Peyer's patch (tissue), 4 donors: ENCODE data around the gene UTP11. TPM values are rescaled to one million over a fixed set of nuclear protein-coding genes. Genes with fewer than 3 reads are reported as not detected.

Experiments
- DNase-seq, 3 donors: peaks; one replicate each; pipeline ENCODE4 v3.0.0-alpha.2; 2017 to 2019
- H3K27ac ChIP-seq, 4 donors: fragments of 200-600 bp; sonication (generic); one replicate each; pipeline ENCODE4 v1.5.1; 2016 to 2019
- H3K27me3 ChIP-seq, 2 donors: fragments of 200-600 bp; sonication (generic); one replicate each; pipeline ENCODE4 v1.5.1; 2019
- H3K36me3 ChIP-seq, 3 donors: fragments of 200-600 bp; sonication (generic); one replicate each; pipeline ENCODE4 v1.5.1; 2016 to 2019
- H3K4me1 ChIP-seq, 4 donors: fragments of 200-600 bp; sonication (generic); one replicate each; pipeline ENCODE4 v1.5.1; 2016 to 2019
- H3K4me3 ChIP-seq, 4 donors: fragments of 200-600 bp; sonication (generic); 1 replicate in 3 of 4; 2 replicates in 1 of 4; pipeline ENCODE4 v1.5.1; 2016 to 2019; ENCODE audit warnings: mild to moderate bottlenecking in 1 of 4
- H3K9me3 ChIP-seq, 4 donors: fragments of 200-600 bp; sonication (generic); one replicate each; pipeline ENCODE4 v1.5.1; 2016 to 2019; ENCODE audit warnings: mild to moderate bottlenecking in 1 of 4
- POLR2A ChIP-seq, 2 donors: fragments of 450-650 bp; IDR thresholded peaks; one replicate each; pipeline ENCODE4 v1.5.1; 2017; ENCODE audit warnings: antibody characterized with exemption in 2 of 2, mild to moderate bottlenecking in 2 of 2, moderate library complexity in 2 of 2
- total RNA-seq, 4 donors: library from RNA; depleted of rRNA; stranded (reverse); fragments of >200 nt; gene quantifications; one replicate each; pipeline ENCODE4 v1.1.0, GENCODE V29; 2016
- TF ChIP-seq, protein P1 (sequence below), 6 experiments: fragments of 450-650 bp in 4 of 6; fragments of 200-600 bp in 2 of 6; sonication (generic) in 1 of 6; IDR thresholded peaks; one replicate each; pipeline ENCODE4 v1.5.1; 2017 to 2019; ENCODE audit warnings: antibody characterized with exemption in 6 of 6, mild to moderate bottlenecking in 3 of 6, moderate library complexity in 1 of 6

Gene UTP11
- total RNA-seq, 4 donors from 2014 or later = 8.9 to 23.1 (median 18.8) TPM

DNA sequence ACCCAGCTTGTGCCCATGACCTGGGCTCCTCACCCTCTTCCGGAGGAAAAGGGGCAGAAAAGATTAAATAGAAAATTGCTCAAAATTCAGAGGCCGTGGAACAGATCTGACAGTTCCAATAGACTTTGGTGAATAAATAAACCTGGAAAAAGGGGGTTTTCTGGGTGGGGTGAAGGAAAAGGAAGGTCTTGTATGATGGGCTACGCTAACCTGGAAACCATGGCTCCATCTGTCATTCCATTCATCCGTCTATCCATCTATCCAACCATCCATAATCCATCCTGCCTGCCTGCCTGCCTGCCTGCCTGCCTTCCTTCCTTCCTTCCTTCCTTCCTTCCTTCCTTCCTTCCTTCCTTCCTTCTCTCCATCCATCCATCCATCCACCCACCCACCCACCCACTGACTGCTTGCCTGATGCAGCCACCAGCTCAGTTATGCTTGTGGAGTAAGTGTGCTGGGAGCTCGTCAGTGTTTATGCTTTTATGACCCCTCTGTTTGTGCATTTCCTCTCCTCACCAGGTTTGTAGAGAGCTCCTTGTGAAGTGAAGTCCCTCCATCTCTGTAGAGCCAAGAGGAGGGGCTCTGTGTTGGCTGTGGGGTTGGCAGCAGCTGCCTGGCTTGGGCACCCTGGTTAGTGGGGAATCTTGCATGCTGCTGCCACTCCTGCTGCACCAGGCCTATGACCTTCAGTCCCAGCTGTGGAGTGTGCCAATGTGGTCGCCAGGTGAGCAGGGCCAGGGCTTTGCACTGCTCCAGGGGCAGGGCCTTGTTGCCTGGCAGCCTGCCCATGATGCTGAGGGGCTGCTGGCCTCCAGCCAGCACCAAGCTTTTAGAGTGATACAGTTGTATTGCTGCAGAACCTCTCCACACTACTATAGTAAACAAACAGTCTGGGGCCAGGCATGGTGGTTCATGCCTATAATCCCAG is 50.1 kb downstream of the UTP11 start:
- H3K36me3 ChIP-seq = no peaks in the 10 kb centered on the region
- no peak overlapping the region for H3K4me3 ChIP-seq
- no peaks in the 10 kb centered on the region for H3K27me3 ChIP-seq
- H3K4me1 ChIP-seq = no peaks in the 10 kb centered on the region
- no peaks in the 10 kb centered on the region for H3K9me3 ChIP-seq
- no peak for TF ChIP-seq POLR2A (IDR thresholded peaks at IDR 0.05)
- TF ChIP-seq, protein P1, sequence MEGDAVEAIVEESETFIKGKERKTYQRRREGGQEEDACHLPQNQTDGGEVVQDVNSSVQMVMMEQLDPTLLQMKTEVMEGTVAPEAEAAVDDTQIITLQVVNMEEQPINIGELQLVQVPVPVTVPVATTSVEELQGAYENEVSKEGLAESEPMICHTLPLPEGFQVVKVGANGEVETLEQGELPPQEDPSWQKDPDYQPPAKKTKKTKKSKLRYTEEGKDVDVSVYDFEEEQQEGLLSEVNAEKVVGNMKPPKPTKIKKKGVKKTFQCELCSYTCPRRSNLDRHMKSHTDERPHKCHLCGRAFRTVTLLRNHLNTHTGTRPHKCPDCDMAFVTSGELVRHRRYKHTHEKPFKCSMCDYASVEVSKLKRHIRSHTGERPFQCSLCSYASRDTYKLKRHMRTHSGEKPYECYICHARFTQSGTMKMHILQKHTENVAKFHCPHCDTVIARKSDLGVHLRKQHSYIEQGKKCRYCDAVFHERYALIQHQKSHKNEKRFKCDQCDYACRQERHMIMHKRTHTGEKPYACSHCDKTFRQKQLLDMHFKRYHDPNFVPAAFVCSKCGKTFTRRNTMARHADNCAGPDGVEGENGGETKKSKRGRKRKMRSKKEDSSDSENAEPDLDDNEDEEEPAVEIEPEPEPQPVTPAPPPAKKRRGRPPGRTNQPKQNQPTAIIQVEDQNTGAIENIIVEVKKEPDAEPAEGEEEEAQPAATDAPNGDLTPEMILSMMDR (IDR thresholded peaks at IDR 0.05) = no peak
- no peak overlapping the region for H3K27ac ChIP-seq
- no peak for DNase-seq

DNA sequence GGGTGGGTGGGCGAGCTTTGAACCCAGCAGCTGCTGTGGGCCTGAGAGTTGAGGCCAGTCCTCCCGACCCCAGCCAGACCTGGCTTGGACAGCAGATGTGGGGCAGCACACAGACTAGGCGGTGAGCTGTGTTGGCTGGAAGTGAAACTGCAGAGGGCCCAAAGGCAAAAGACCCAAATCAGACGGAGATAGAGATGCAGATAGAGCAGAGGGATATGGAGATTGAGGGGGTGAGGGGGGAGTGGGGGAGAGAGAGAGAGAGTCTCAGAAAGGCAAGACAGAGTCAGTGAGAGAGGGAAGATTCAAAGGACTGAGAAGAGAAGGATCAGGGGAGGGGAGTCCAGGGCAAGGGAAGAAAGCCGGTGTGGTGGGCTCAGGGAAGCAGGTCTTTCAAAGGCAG is 51.1 kb downstream of the UTP11 start:
- Histone ChIP-seq H3K9me3 (no peaks in the 10 kb centered on the region), H3K4me3 (no peak overlapping the region), H3K4me1 (no peaks in the 10 kb centered on the region), H3K27ac (no peak overlapping the region), H3K27me3 (no peaks in the 10 kb centered on the region), H3K36me3 (no peaks in the 10 kb centered on the region)
- TF ChIP-seq, protein P1 (IDR thresholded peaks at IDR 0.05) = no peak
- no peak for TF ChIP-seq POLR2A (IDR thresholded peaks at IDR 0.05)
- no peak for DNase-seq

DNA sequence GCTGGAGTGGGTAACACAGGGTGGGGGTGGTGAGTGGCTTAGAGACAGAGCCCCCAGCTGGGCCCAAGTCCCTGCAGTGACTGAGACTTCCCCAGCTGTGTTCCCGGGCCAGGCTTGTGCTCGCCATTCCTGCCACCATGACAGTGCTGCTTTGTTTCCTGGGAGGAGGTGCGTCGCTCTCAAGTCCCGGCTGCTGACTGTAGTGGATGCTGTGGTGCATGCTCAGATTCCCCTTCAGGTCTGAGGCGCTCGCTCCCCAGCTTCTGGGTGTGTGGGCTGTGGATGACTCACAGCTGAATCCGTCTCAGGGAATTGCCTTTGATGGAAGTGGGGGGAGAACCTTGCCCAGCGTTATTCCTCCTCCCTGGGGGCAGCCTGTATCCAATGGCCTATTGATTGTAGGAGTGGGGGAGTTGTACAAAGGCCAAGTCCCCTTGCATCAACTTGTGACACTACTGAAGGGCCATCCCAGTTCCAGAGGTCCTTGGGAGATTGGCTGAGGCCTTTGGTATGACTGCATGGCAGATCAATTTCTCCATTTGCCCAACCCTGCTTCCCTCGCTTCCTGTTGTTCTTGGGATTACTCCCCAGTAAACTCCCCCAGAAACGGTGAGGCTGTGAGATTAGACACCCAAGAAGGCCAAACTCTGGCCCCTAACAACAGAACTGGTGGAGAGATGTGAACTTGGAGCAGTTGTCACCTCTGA is 51.8 kb downstream of the UTP11 start:
- no peaks in the 10 kb centered on the region for H3K9me3 ChIP-seq
- H3K27ac ChIP-seq = no peak overlapping the region
- H3K27me3 ChIP-seq = no peaks in the 10 kb centered on the region
- H3K4me1 ChIP-seq = no peaks in the 10 kb centered on the region
- TF ChIP-seq, protein P1 (IDR thresholded peaks at IDR 0.05) = no peak
- no peak for TF ChIP-seq POLR2A (IDR thresholded peaks at IDR 0.05)
- no peak overlapping the region for H3K4me3 ChIP-seq
- DNase-seq = no peak
- H3K36me3 ChIP-seq = no peaks in the 10 kb centered on the region

DNA sequence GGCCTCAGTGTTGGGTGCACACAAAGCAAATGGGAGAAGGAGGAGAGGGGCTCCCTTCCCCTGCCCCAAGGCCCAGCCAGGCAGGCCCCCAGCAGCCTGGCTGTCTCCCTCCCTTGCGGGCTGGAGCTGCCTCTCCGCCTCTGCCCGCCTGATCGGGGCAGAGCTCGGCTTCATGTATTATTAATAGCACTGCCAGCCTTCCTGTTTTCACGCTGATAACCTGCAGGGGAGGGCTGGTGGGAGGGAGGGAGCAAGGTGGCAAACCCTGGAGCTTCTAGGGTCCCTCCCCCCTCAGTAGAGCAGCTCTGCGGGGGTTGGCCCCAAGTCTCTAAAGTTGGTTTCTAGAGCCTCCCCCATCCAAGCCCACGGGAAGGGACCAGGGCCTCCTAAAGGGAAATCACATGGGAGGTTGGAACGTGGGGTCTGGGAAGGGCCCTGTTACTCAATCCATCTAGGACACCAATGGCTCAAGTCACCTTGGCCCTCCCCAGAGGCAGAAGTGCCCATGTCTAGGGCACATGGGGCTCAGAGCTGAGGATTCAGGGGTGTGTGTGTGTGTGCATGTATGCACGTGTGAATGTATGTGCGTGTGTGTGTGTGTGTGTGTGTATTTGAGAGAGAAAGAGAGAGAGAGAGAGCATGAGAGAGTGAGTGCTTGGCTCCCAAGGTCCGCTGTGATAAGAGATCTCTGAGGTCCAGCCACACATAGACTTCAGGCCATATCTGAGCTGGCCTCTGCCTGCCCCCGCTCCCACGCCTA is 55.9 kb downstream of the UTP11 start:
- H3K4me3 ChIP-seq = no peak overlapping the region
- no peaks in the 10 kb centered on the region for H3K4me1 ChIP-seq
- H3K36me3 ChIP-seq = no peaks in the 10 kb centered on the region
- H3K9me3 ChIP-seq = no peaks in the 10 kb centered on the region
- H3K27me3 ChIP-seq = no peaks in the 10 kb centered on the region
- H3K27ac ChIP-seq = no peak overlapping the region
- no peak for DNase-seq
- TF ChIP-seq POLR2A (IDR thresholded peaks at IDR 0.05) = no peak
- TF ChIP-seq, protein P1 (IDR thresholded peaks at IDR 0.05) = no peak

DNA sequence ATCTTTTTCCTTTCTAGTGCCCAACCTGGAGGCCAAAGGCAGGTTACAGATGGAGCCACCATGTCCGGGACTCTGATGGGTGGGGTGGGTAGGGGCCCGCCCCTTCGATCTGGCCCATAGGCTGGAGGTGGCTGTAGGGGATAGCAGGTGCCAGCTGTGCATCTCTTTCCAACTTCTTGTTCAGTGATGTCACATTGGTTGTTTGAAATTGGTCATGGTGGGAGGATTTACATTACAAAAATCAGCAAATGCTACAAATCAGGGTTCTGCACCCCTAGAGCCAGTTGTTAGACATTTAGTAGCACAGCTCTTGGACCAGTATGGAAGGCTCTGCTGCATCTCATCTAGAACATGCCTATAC is 56.4 kb downstream of the UTP11 start:
- Histone ChIP-seq H3K36me3 (no peaks in the 10 kb centered on the region), H3K9me3 (no peaks in the 10 kb centered on the region), H3K27me3 (no peaks in the 10 kb centered on the region), H3K4me1 (no peaks in the 10 kb centered on the region), H3K4me3 (no peak overlapping the region), H3K27ac (no peak overlapping the region)
- DNase-seq = no peak
- TF ChIP-seq, protein P1 (IDR thresholded peaks at IDR 0.05) = no peak
- TF ChIP-seq POLR2A (IDR thresholded peaks at IDR 0.05) = no peak
